NCI-H460 (cell line): ENCODE measurements around the gene MRPS7. TPM values are rescaled to one million over a fixed set of nuclear protein-coding genes. Genes with fewer than 3 reads are reported as not detected.
A peak's percentile ranks its signal among the peaks of the same experiment; 100 is the strongest.

Experiments
- DNase-seq: peaks from one replicate; pipeline ENCODE4 v3.0.0-alpha.2; 2016; ENCODE audit warnings: low read depth; ENCODE audit errors: extremely low read depth
- polyA plus RNA-seq: library from polyadenylated mRNA; depleted of rRNA; stranded (reverse); fragments of >200 nt; gene quantifications from 2 replicates; pipeline ENCODE4 v1.2.3, GENCODE V29; 2014; cell fraction: nucleus; rRNA removed
- total RNA-seq: library from RNA; depleted of rRNA; stranded (reverse); fragments of >200 nt; shearing (Covaris generic); gene quantifications from 2 replicates; pipeline ENCODE4 v1.2.3, GENCODE V29; 2014; rRNA removed

Gene MRPS7
- 82.2 and 89.4 TPM in 2 replicates for total RNA-seq
- 63.3 and 74.9 TPM in 2 replicates for polyA plus RNA-seq

DNA sequence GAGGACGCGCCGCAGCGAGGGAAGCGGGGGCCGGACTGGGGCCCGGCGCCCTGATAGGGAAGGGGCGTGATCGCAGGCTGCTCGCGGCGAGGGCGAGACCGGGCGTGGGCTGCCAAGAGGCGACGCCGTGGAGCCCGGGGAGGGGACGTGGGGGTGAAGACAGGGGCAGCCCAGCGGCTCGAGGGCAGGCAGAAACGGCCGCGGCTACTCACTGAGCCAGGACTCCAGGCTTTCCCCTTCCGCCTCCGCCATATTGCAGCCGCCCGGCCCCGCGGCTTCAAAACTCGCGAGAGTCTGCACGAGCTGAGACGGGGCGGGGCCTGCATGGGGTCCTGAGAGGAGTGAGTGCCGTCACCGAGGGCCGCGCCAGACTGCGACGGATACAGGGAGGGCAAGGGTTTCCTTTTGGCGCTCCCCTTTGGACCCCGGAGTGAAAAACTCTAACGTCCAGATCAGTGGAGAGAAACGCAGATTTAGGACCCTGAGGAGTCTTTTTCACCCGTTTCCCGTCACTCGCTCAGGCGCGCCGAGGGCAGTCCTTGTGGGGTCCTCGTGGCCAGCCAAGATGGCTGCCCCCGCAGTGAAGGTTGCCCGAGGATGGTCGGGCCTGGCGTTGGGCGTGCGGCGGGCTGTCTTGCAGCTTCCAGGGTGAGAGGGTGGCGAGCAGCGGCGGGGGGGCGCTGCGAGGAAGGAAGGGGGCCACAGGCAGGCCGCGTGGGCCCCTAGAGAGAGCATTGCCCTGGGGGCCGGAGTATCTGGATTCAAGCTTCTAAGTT is at the start of gene MRPS7, which contains the start of gene GGA3:
Gene MRPS7, plus strand, starts transcription at position 544 of the 776 bp plus-strand sequence. Its CDS starts 22 bp downstream, at position 566.
Gene GGA3, minus strand, starts transcription at position 271 of the 776 bp plus-strand sequence. Its CDS starts 19 bp downstream, at position 252.
- peak; percentile 93 for DNase-seq

GRCh38 chr17:75218131-75218530 is 43.5 kb upstream of the MRPS7 start:
- DNase-seq, result no peak

DNA sequence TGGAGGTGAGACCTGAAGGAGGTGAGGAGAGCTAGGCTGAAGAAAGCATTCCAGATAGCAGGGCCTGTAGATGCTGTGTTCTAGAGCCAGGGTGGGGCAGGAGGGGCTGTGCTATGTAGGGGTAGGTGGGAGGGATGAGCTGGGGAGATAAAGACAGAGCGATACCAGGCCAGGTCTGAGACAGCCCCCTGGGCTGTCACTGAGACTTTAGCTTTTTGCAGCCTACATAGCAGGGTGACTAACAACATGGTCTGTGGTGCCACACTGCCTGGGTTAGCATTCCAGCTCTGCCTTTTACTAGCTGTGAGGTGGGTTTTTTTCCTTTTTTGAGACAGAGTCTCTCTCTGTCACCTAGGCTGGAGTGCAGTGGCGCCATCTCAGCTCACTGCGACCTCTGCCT is 41.9 kb upstream of the MRPS7 start:
- no peak for DNase-seq

DNA sequence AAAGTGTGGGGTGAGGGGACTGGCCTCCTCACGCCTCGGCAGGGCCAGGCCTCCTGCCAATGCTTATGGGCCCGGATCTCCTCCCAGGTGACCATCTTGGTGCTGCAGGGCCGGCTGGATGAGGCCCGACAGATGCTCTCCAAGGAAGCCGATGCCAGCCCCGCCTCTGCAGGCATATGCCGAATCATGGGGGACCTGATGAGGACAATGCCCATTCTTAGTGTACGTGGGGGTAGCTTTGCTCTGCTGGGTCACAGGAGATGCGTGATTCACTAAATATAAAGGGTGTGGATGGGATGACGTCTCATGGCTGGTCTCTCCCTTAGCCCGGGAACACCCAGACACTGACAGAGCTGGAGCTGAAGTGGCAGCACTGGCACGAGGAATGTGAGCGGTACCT is 36.7 kb upstream of the MRPS7 start:
- DNase-seq, result no peak

DNA sequence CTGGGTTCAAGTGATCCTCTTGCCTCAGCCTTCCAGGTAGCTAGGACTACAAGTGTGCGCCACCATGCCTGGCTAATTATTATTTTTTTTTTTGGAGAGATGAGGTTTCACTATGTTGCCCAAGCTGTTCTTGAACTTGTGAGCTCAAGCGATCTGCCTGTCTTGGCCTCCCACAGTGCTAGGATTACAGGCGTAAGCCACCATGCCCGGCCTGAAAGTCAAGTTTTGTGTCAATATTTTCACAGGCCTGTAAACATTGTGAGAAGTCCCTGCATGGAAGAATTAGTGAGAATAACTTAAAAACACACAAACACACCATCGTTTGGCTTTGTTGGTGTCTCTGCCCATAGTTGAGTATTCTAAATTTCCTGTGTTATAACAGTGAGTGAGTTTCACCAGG is 34.0 kb upstream of the MRPS7 start:
- no peak for DNase-seq

DNA sequence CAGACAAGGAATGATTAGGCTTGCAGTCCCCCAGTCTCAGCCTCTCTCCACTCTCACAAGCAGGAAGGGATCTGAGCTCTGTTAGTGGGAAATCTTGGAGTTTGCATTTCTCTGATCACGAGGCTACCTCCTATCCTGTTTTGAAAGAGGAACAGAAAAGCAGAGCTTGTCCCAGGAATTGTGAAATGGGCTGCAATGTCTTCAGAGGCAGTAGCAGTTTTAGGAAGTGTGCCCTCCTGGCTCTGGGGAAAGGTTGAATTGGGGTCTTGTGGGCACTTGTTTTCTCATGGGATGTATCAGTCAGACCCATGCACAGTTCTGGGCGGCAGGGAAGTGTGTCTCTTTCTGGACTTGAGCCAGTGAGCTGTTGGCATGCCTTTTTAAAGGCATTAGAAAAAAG is 33.4 kb upstream of the MRPS7 start:
- DNase-seq, result no peak

GRCh38 chr17:75228847-75229246 is 32.8 kb upstream of the MRPS7 start:
- DNase-seq, result no peak

DNA sequence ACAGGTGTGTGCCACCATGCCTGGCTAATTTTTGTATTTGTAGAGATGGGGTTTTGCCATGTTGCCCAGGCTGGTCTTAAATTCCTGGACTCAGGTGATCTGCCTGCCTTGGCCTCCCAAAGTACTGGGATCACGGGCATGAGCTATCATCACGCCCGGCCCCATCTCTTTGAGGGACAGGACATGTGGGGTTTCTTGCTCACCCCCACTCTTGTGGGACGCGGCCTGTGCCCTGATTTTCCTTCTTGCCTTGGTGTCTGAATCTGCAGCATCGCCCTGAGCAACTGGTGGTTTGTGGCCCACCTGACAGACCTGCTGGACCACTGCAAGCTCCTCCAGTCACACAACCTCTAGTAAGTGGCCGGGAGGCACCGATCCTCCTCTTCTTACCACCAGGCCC is 30.6 kb upstream of the MRPS7 start:
- no peak for DNase-seq

GRCh38 chr17:75231741-75232464 is 29.8 kb upstream of the MRPS7 start:
- no peak for DNase-seq

DNA sequence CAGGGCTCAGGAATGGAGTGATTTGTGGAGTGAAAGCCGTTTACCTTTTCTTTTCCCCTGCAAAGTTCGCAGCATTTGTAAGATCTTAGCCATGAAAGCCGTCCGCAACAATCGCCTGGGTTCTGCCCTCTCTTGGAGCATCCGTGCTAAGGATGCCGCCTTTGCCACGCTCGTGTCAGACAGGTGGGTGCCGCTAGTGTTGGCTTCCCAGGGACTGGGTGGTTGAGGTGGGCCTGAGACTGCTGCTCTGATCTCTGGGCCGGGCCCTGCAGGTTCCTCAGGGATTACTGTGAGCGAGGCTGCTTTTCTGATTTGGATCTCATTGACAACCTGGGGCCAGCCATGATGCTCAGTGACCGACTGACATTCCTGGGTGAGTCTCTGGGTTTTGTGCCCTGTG is 28.9 kb upstream of the MRPS7 start:
- DNase-seq, result no peak

GRCh38 chr17:75237100-75238014 is 24.3 kb upstream of the MRPS7 start:
- DNase-seq, result no peak

GRCh38 chr17:75238020-75238580 is 23.6 kb upstream of the MRPS7 start:
- no peak for DNase-seq

DNA sequence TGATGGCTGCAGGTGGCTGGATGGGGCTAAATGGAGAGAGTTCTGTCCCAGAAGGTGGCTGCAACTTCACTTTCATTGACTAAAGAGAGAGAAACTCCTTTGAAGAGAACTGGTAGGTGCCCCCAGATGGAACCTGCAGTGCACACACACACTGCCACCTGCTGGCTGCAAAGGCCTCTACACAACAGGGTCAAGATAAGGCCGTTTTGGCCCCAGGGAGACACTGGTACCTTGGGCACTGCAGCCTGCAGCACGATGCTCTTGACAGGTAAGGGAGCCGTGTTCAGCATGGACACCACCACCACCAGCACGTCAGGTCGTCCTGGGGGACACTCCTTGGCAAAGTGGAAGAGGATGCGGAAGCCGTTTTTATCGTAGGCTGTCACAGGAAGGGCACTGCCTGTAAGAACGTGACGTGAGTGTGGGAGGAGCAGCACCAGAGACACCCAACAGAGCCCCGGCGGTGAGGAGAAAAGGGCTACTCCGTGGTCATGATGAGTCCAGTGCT is 22.9 kb upstream of the MRPS7 start:
- peak; percentile 65 for DNase-seq

- DNase-seq, result no peak
These were observed 22.5 kb upstream of the MRPS7 start for GRCh38 chr17:75239214-75239613.

DNA sequence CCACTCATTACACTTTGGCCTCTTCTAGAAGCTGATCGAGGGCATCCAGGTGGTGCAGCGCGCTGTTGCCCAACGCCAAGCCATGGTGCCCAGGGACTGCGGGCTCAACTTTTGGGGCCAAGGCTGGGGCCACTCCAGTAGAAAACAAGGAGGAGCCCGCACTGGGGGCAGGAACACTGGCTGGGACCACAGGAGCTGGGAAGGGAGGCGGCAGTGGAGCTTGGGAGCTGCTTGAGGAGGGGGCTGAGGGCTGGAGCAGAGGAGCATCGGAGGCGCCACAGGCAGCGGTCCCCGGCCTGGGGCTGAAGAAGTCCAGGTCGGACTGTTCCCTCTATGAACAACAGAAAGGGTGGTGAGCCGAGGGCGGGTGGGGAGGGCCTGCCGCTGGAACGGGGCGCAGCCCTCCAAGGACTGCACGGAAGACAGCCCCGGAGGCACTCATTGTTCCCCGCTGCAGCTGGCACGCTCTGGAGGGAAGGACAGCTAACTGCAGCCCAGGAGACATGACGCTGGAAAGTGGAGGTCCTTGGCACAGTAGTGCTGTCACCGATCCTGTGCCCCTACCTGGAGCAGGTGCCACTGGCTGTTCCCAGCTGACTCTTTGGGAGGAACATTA is 21.8 kb upstream of the MRPS7 start:
- no peak for DNase-seq

- no peak for DNase-seq
These were observed 21.1 kb upstream of the MRPS7 start for GRCh38 chr17:75240394-75241142.

GRCh38 chr17:75241143-75241430 is 20.6 kb upstream of the MRPS7 start:
- no peak for DNase-seq

DNA sequence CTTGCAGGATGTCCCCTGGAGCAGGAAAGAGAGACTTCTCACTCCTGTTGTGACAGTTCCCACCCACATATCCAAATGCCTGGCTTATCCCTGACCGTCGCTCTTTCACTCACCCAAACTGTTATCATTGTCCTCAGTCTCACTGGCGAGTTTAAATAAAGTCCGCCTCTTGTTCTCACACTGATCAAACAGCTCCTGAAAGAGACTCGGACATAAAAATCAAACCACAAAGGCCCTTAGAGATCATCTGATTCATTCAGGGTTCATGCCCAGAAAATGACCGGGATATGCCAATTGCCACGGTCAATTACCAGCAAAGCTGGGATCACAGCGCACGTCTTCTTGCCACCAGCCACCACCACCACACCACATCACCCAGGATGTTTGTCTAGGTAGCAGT is 20.2 kb upstream of the MRPS7 start:
- DNase-seq, result no peak

DNA sequence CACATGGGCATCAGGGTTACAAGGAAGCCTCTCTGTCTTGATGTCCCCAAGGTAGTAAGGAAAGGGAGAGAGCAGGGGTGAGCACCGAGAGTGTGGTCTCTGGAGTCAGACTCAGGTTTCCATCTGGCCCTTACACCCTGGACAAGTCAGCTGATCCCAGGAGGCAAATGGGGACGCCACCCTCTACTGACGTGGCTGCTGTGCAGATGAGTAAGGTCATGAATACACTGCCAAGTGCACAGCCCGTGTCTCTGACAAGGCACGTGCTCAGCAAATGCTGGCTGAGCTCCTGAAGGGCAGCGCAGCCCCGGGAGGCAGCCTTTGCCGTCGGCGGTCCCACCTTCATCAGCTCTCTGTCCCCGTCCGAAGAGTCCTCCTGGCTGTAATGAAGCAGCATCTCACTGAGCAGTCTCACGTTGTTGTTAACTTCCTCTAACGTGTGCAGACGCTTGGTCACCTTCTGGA is 19.7 kb upstream of the MRPS7 start:
- no peak for DNase-seq
